Fibroblast of the aortic adventitia (primary cell): ENCODE data around the gene CHD6. TPM values are rescaled to one million over a fixed set of nuclear protein-coding genes. Genes with fewer than 3 reads are reported as not detected.

Source experiments
- DNase-seq: peaks from one replicate; pipeline ENCODE4 v3.0.0-alpha.2; 2010; ENCODE audit warnings: low read depth
- H3K4me3 ChIP-seq: 2 replicates; pipeline ENCODE4 v1.5.1; 2011; ENCODE audit warnings: low read depth, mild to moderate bottlenecking, control low read depth, low read length, moderate library complexity
- total RNA-seq: library from RNA; depleted of rRNA; stranded (reverse); fragments of >200 nt; gene quantifications from 2 replicates; pipeline ENCODE4 v1.2.3, GENCODE V29; 2012; ENCODE audit warnings: low replicate concordance
- TF ChIP-seq, protein P1 (sequence below): IDR thresholded peaks from 2 replicates; pipeline ENCODE4 v1.5.1; 2011; ENCODE audit warnings: mild to moderate bottlenecking, low read length, control low read depth, inconsistent platforms; ENCODE audit not compliant: insufficient read depth

Gene CHD6
- total RNA-seq, 1 donor = 29.7 TPM

- peak; percentile 37 for DNase-seq
- H3K4me3 ChIP-seq = no peak overlapping the region
- TF ChIP-seq, protein P1, sequence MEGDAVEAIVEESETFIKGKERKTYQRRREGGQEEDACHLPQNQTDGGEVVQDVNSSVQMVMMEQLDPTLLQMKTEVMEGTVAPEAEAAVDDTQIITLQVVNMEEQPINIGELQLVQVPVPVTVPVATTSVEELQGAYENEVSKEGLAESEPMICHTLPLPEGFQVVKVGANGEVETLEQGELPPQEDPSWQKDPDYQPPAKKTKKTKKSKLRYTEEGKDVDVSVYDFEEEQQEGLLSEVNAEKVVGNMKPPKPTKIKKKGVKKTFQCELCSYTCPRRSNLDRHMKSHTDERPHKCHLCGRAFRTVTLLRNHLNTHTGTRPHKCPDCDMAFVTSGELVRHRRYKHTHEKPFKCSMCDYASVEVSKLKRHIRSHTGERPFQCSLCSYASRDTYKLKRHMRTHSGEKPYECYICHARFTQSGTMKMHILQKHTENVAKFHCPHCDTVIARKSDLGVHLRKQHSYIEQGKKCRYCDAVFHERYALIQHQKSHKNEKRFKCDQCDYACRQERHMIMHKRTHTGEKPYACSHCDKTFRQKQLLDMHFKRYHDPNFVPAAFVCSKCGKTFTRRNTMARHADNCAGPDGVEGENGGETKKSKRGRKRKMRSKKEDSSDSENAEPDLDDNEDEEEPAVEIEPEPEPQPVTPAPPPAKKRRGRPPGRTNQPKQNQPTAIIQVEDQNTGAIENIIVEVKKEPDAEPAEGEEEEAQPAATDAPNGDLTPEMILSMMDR = no peak
Measured at GRCh38 chr20:41616228-41616627, 1.9 kb downstream of the CHD6 start.

- H3K4me3 ChIP-seq = no peak overlapping the region
- TF ChIP-seq, protein P1 = no peak
- DNase-seq = no peak
Measured at GRCh38 chr20:41615676-41616075, 2.5 kb downstream of the CHD6 start.

DNA sequence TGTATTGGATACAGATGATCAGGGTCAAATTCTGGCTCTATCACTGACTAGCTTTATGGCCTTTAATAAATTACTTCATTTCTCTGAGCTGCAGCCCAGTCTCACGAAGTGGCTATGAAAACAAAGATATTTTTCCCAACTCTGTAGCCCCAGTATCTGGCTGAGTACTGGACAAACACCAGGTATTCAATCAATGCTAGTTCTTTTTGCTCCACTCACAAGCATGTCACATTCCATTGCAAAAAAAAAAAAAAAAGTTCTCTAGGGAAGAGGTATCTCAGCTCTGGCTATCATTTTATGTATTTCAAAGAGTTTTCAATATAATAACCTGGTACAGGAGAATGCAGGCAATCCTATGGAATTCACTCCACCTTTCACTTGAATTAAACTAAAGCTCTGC is 3.1 kb downstream of the CHD6 start:
- no peak overlapping the region for H3K4me3 ChIP-seq
- no peak for DNase-seq
- TF ChIP-seq, protein P1 = no peak

DNA sequence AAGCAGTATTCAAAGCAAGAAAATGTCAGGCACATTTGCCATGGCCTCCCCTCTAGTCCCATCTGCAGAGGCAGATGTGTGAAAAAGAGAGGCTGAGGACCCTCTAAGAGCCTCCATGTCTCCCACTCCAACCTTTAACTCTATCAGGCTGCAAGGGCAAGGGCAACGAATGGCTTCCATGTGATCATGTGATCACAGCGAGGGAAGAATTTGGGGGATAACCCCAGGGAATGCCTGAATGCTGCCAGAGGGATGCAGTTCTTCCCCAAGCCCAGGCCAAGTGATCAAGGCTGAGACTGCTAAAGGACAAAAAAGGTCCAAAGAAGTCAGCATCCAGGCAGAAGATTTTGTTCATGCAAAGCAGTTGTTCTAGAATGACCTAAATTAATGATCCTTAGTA is 4.9 kb downstream of the CHD6 start:
- H3K4me3 ChIP-seq = no peak overlapping the region
- no peak for DNase-seq
- TF ChIP-seq, protein P1 = no peak

DNA sequence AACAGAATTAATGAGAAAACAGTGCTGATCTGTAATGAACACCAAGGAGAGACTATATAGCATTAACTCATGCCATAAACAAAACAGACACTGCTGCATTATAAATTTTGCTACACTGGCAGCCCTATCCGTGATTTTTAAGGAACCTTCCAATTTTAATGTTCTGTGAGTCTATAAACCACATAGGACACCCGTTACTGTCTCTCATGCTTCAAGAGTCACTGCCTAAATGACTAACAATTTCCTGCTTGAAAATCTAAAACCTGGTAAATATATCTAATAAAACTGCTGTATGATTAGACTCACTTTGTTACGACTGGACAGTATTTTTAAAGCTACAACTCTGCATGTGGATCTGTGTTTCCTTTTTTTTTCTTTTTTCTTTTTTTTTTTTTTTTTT is 8.7 kb downstream of the CHD6 start:
- no peak for DNase-seq
- no peak overlapping the region for H3K4me3 ChIP-seq
- TF ChIP-seq, protein P1 = no peak

- no peak overlapping the region for H3K4me3 ChIP-seq
- TF ChIP-seq, protein P1 = no peak
- no peak for DNase-seq
Measured at GRCh38 chr20:41608606-41609005, 9.6 kb downstream of the CHD6 start.

- DNase-seq = no peak
- TF ChIP-seq, protein P1 = no peak
- no peak overlapping the region for H3K4me3 ChIP-seq
Measured at GRCh38 chr20:41607791-41608190, 10.4 kb downstream of the CHD6 start.
